DMS79 treated with DMSO at 0.1 percent for 48 hours (cell line): ENCODE measurements around the gene KCNMA1.

ENCODE experiments used
- DNase-seq: peaks from one replicate; lab custom pipeline; 2025; lab: John Stamatoyannopoulos, UW

KCNMA1 gene

GRCh38 chr10:77149001-77149400, 488.6 kb downstream of the KCNMA1 start:
- DNase-seq = no peak

GRCh38 chr10:77147871-77148270, 489.7 kb downstream of the KCNMA1 start:
- DNase-seq = no peak

- DNase-seq = no peak
These were observed 490.8 kb downstream of the KCNMA1 start for GRCh38 chr10:77146712-77147336.

- DNase-seq = no peak
These were observed 493.0 kb downstream of the KCNMA1 start for GRCh38 chr10:77144656-77145055.

- DNase-seq = no peak
These were observed 498.1 kb downstream of the KCNMA1 start for GRCh38 chr10:77139252-77140160.

- no peak for DNase-seq
These were observed 499.1 kb downstream of the KCNMA1 start for GRCh38 chr10:77138541-77138940.

GRCh38 chr10:77135555-77135954, 502.1 kb downstream of the KCNMA1 start:
- no peak for DNase-seq

- DNase-seq = no peak
These were observed 506.4 kb downstream of the KCNMA1 start for GRCh38 chr10:77131214-77131613.

- no peak for DNase-seq
These were observed 510.4 kb downstream of the KCNMA1 start for GRCh38 chr10:77127243-77127642.

- no peak for DNase-seq
These were observed 512.4 kb downstream of the KCNMA1 start for GRCh38 chr10:77125231-77125630.

GRCh38 chr10:77123330-77123729, 514.3 kb downstream of the KCNMA1 start:
- no peak for DNase-seq

GRCh38 chr10:77121829-77122228, 515.8 kb downstream of the KCNMA1 start:
- DNase-seq = no peak

GRCh38 chr10:77120666-77121376, 516.8 kb downstream of the KCNMA1 start:
- no peak for DNase-seq

- DNase-seq = peak; percentile 18
These were observed 517.6 kb downstream of the KCNMA1 start for GRCh38 chr10:77120012-77120411.

GRCh38 chr10:77118603-77119282, 518.9 kb downstream of the KCNMA1 start:
- no peak for DNase-seq

- DNase-seq = no peak
These were observed 520.1 kb downstream of the KCNMA1 start for GRCh38 chr10:77117501-77117900.

- DNase-seq = no peak
These were observed 520.7 kb downstream of the KCNMA1 start for GRCh38 chr10:77116904-77117303.

GRCh38 chr10:77114181-77114821, 523.3 kb downstream of the KCNMA1 start:
- DNase-seq = no peak

GRCh38 chr10:77111611-77112550, 525.7 kb downstream of the KCNMA1 start:
- peak; percentile 20 for DNase-seq

- no peak for DNase-seq
These were observed 526.9 kb downstream of the KCNMA1 start for GRCh38 chr10:77110757-77111156.
